Cardiac fibroblast (primary cell): ENCODE data around the gene LTBP1.

ENCODE experiments used
- DNase-seq, 2 donors: peaks; one replicate each; pipeline versions ENCODE4 v3.0.0 to v3.0.0-alpha.2; 2010; ENCODE audit warnings: low read depth in 2 of 2
- H3K4me3 ChIP-seq, 2 donors: replicated peaks in 1 of 2; 1 replicate in 1 of 2; 2 replicates in 1 of 2; pipeline ENCODE4 v1.5.1; 2011; ENCODE audit warnings: low read depth in 2 of 2, low read length in 2 of 2, mild to moderate bottlenecking in 2 of 2, moderate library complexity in 1 of 2
- CTCF ChIP-seq: IDR thresholded peaks from one replicate; pipeline ENCODE4 v1.5.1; 2011; ENCODE audit warnings: low read depth, mild to moderate bottlenecking, low read length, inconsistent platforms

Gene LTBP1

GRCh38 chr2:32941944-32942690 lies 4.6 kb upstream of the LTBP1 start:
- TF ChIP-seq CTCF, result no peak
- DNase-seq, result no peak
- H3K4me3 ChIP-seq, result no peak overlapping the region

GRCh38 chr2:32942793-32943485 lies 3.8 kb upstream of the LTBP1 start:
- no peak for TF ChIP-seq CTCF
- no peak for DNase-seq
- H3K4me3 ChIP-seq, result no peak overlapping the region

- no peak overlapping the region for H3K4me3 ChIP-seq
- no peak for DNase-seq
- no peak for TF ChIP-seq CTCF
Observed at GRCh38 chr2:32945286-32945685, 1.5 kb upstream of the LTBP1 start.

- no peak for DNase-seq
- H3K4me3 ChIP-seq, result peak overlapping the region; percentile 68 to 72
- TF ChIP-seq CTCF, result no peak
Observed at GRCh38 chr2:32947076-32947483, 327 bp downstream of the LTBP1 start.

GRCh38 chr2:32947484-32948143 lies 861 bp downstream of the LTBP1 start:
- peak; percentile 51 to 55 for DNase-seq
- no peak for TF ChIP-seq CTCF
- peak overlapping the region; percentile 68 to 72 for H3K4me3 ChIP-seq

- peak overlapping the region in 1 of 2 donors; percentile 68 for H3K4me3 ChIP-seq
- DNase-seq, result no peak
- TF ChIP-seq CTCF, result no peak
Observed at GRCh38 chr2:32948266-32948665, 1.5 kb downstream of the LTBP1 start.
